ENCODE measurements around the gene NLGN3. TPM values are rescaled to one million over a fixed set of nuclear protein-coding genes. Genes with fewer than 3 reads are reported as not detected.

NLGN3 gene
- total and polyA plus RNA-seq, 2 of the 8 experiments (the other 6 are each of a cell fraction or from before 2014, with no cell fraction given), result 12.0 to 14.8 TPM

DNA sequence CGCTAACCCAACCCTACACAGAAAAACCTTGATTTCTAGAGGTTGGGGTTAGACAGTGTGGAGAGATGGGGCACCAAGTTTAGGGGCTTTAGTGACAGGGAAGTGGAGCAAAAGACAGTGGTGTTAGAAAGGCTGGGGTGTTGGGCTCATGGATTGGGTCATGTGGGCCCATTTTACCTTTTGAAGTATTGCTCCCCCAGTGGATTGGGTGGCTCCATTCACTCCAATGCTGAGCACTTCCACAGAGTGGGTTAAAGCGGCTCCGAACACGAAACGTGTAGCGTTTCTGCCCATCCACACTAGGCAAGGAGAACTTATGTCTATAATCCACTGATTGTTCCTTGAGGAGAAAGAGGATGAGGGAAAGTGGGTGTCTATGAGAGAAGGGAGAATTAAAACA is 35.6 kb upstream of the NLGN3 start (continued):
- TF ChIP-seq EZH2 (IDR thresholded peaks at IDR 0.05; ENCODE audit: low read depth, low read length, severe bottlenecking) (no peak), HDAC2 (IDR thresholded peaks at IDR 0.05; ENCODE audit: borderline replicate concordance in 1 of 2, low read depth in 2 of 2, low read length in 2 of 2) (no peak)
